Measurements from ENCODE around the gene SGK1.
"Not testable (repeated sequence)": the region's sequence is repeated elsewhere in the genome, so short reads cannot be mapped to it uniquely, and the experiment has no call there.

Gene SGK1

GRCh38 chr6:134190883-134191282 lies 127.0 kb downstream of the SGK1 start:
- no peak for DNase-seq (ENCODE audit: low read depth)

GRCh38 chr6:134187751-134188150 lies 130.2 kb downstream of the SGK1 start:
- no peak for DNase-seq (ENCODE audit: low read depth)

GRCh38 chr6:134187154-134187553 lies 130.8 kb downstream of the SGK1 start:
- DNase-seq (ENCODE audit: low read depth): no peak

- no peak for DNase-seq (ENCODE audit: low read depth)
Observed at GRCh38 chr6:134186355-134186754, 131.6 kb downstream of the SGK1 start.

- no peak for DNase-seq (ENCODE audit: low read depth)
Observed at GRCh38 chr6:134185277-134185676, 132.6 kb downstream of the SGK1 start.

- DNase-seq (ENCODE audit: low read depth): no peak
Observed at GRCh38 chr6:134183844-134184243, 134.1 kb downstream of the SGK1 start.

GRCh38 chr6:134182528-134182927 lies 135.4 kb downstream of the SGK1 start:
- DNase-seq (ENCODE audit: low read depth): no peak

- DNase-seq (ENCODE audit: low read depth): not testable (repeated sequence)
Observed at GRCh38 chr6:134181726-134182125, 136.2 kb downstream of the SGK1 start.

GRCh38 chr6:134181251-134181650 lies 136.7 kb downstream of the SGK1 start:
- not testable (repeated sequence) for DNase-seq (ENCODE audit: low read depth)

- DNase-seq (ENCODE audit: low read depth): not testable (repeated sequence)
Observed at GRCh38 chr6:134180540-134180939, 137.4 kb downstream of the SGK1 start.

GRCh38 chr6:134178161-134179044 lies 139.5 kb downstream of the SGK1 start:
- peak; percentile 69 for DNase-seq (ENCODE audit: low read depth)

- DNase-seq (ENCODE audit: low read depth): peak; percentile 1
Observed at GRCh38 chr6:134177753-134178160, 140.2 kb downstream of the SGK1 start.

GRCh38 chr6:134177236-134177635 lies 140.7 kb downstream of the SGK1 start:
- DNase-seq (ENCODE audit: low read depth): no peak

- no peak for DNase-seq (ENCODE audit: low read depth)
Observed at GRCh38 chr6:134176264-134176975, 141.5 kb downstream of the SGK1 start.

GRCh38 chr6:134175532-134176263 lies 142.2 kb downstream of the SGK1 start:
- peak; percentile 36 for DNase-seq (ENCODE audit: low read depth)

GRCh38 chr6:134174672-134175531 lies 143.0 kb downstream of the SGK1 start:
- DNase-seq (ENCODE audit: low read depth): peak; percentile 92

- peak; percentile 82 for DNase-seq (ENCODE audit: low read depth)
Observed at GRCh38 chr6:134173936-134174671, 143.8 kb downstream of the SGK1 start.

GRCh38 chr6:134173366-134173725 lies 144.6 kb downstream of the SGK1 start:
- DNase-seq (ENCODE audit: low read depth): no peak

GRCh38 chr6:134172706-134173365 lies 145.1 kb downstream of the SGK1 start:
- DNase-seq (ENCODE audit: low read depth): no peak

GRCh38 chr6:134172020-134172705 lies 145.7 kb downstream of the SGK1 start:
- DNase-seq (ENCODE audit: low read depth): no peak

Measured in activated T-cell treated with anti-CD3 and anti-CD28 coated beads for 24 hours (primary cell).